Calu3 (cell line): ENCODE measurements around the gene AMIGO2. TPM values are rescaled to one million over a fixed set of nuclear protein-coding genes. Genes with fewer than 3 reads are reported as not detected.
A peak's percentile ranks its signal among the peaks of the same experiment; 100 is the strongest.

Source experiments
- BruUV-seq: library from RNA; stranded (reverse); fragments of 400-500 nt; replicated peaks from 2 replicates; lab custom pipeline; 2021; lab: Mats Ljungman, UMichigan
- CTCF ChIA-PET: fragments of 300-600 bp; sonication (Branson Sonifier 250); formaldehyde crosslinking; loops from one replicate; lab custom pipeline; 2022; ENCODE audit warnings: antibody characterized with exemption; lab: Charles Lee
- DNase-seq: peaks from one replicate; pipeline ENCODE4 v3.0.0; 2022
- H3K27ac Mint-ChIP-seq: one replicate; pipeline ENCODE4 v1.8.0; 2022; ENCODE audit warnings: mixed read lengths; ENCODE audit not compliant: unreplicated experiment
- H3K27me3 Mint-ChIP-seq: one replicate; pipeline ENCODE4 v1.8.0; 2022; ENCODE audit warnings: mixed read lengths; ENCODE audit not compliant: unreplicated experiment
- H3K36me3 Mint-ChIP-seq: one replicate; pipeline ENCODE4 v1.8.0; 2022; ENCODE audit warnings: mild to moderate bottlenecking, moderate library complexity, mixed read lengths; ENCODE audit not compliant: insufficient read depth, unreplicated experiment
- H3K4me1 Mint-ChIP-seq: one replicate; pipeline ENCODE4 v1.8.0; 2022; ENCODE audit warnings: mild to moderate bottlenecking, low read depth, mixed read lengths; ENCODE audit not compliant: unreplicated experiment
- H3K4me3 Mint-ChIP-seq: one replicate; pipeline ENCODE4 v1.8.0; 2022; ENCODE audit warnings: mild to moderate bottlenecking, low read depth, moderate library complexity, mixed read lengths; ENCODE audit not compliant: unreplicated experiment
- H3K9me3 Mint-ChIP-seq: one replicate; pipeline ENCODE4 v1.8.0; 2022; ENCODE audit warnings: low read depth, mixed read lengths; ENCODE audit not compliant: unreplicated experiment
- CTCF ChIP-seq: fragments of 200-600 bp; IDR thresholded peaks from one replicate; pipeline ENCODE4 v1.8.0; 2022; ENCODE audit warnings: antibody characterized with exemption; ENCODE audit not compliant: unreplicated experiment
- intact Hi-C: fragments of 100-400 bp; cut with micrococcal nuclease; formaldehyde crosslinking; loops from one replicate; pipeline ENCODE4 v1.10.0; 2022; ENCODE audit not compliant: unreplicated experiment
- total RNA-seq: library from RNA; stranded (reverse); gene quantifications from 2 replicates; pipeline ENCODE4 v1.2.3, GENCODE V29; 2022

The AMIGO2 gene
- total RNA-seq, 1 experiment from 2014 or later: 66.2 TPM

GRCh38 chr12:47084172-47084571, 4.4 kb upstream of the AMIGO2 start:
- Mint-ChIP-seq H3K27ac (peak overlapping the region; percentile 90), H3K36me3 (peaks cover 36% of the 10 kb centered on the region), H3K27me3 (no peaks in the 10 kb centered on the region), H3K9me3 (no peaks in the 10 kb centered on the region), H3K4me3 (peak overlapping the region; percentile 49), H3K4me1 (peaks cover 46% of the 10 kb centered on the region)
- TF ChIP-seq CTCF: no peak
- no peak for DNase-seq
- BruUV-seq: no TSS peak
- CTCF ChIA-PET: interaction anchor here (2.9 kb wide), 1 partner anchor 12 kb away, joined by 8 read pairs; no protein-coding TSS in a partner anchor
- intact Hi-C loops: loop anchor here (5.0 kb wide), 1 partner anchor 223 kb away; no protein-coding TSS in a partner anchor

GRCh38 chr12:47082796-47083621, 3.2 kb upstream of the AMIGO2 start:
- CTCF ChIA-PET: interaction anchor here (0.8 to 1.1 kb wide), 2 partner anchors 50 to 107 kb away, joined by 3 read pairs; no protein-coding TSS in a partner anchor
- no TSS peak for BruUV-seq
- intact Hi-C loops: loop anchor here (2.0 to 5.0 kb wide), 2 partner anchors 188 to 224 kb away; no protein-coding TSS in a partner anchor
- no peaks in the 10 kb centered on the region for H3K27me3 Mint-ChIP-seq
- DNase-seq: peak; percentile 30
- H3K27ac Mint-ChIP-seq: peak overlapping the region; percentile 67
- peaks cover 47% of the 10 kb centered on the region for H3K36me3 Mint-ChIP-seq
- no peak for TF ChIP-seq CTCF
- H3K9me3 Mint-ChIP-seq: no peaks in the 10 kb centered on the region
- peaks cover 46% of the 10 kb centered on the region for H3K4me1 Mint-ChIP-seq
- H3K4me3 Mint-ChIP-seq: peak overlapping the region; percentile 42

GRCh38 chr12:47082283-47082682, 2.5 kb upstream of the AMIGO2 start:
- no TSS peak for BruUV-seq
- Mint-ChIP-seq H3K4me1 (peaks cover 46% of the 10 kb centered on the region), H3K27ac (peak overlapping the region; percentile 67), H3K4me3 (peak overlapping the region; percentile 36), H3K36me3 (peaks cover 55% of the 10 kb centered on the region), H3K27me3 (no peaks in the 10 kb centered on the region), H3K9me3 (no peaks in the 10 kb centered on the region)
- TF ChIP-seq CTCF: no peak
- intact Hi-C loops: loop anchor here (2.0 to 5.0 kb wide), 2 partner anchors 189 to 225 kb away; no protein-coding TSS in a partner anchor
- CTCF ChIA-PET: interaction anchor here (1.0 kb wide), 1 partner anchor 11 kb away, joined by 3 read pairs; no protein-coding TSS in a partner anchor
- DNase-seq: no peak

- Mint-ChIP-seq H3K36me3 (peaks cover 65% of the 10 kb centered on the region), H3K9me3 (no peaks in the 10 kb centered on the region), H3K27me3 (no peaks in the 10 kb centered on the region), H3K27ac (peak overlapping the region; percentile 67), H3K4me3 (peak overlapping the region; percentile 95), H3K4me1 (peaks cover 48% of the 10 kb centered on the region)
- peak; percentile 64 for DNase-seq
- BruUV-seq: TSS peak; percentile 50
- CTCF ChIA-PET: interaction anchor here (0.8 to 2.0 kb wide), 4 partner anchors 10 to 196 kb away, joined by 3 to 9 read pairs (median 6); no protein-coding TSS in a partner anchor
- no peak for TF ChIP-seq CTCF
- intact Hi-C loops: loop anchor here (2.0 to 5.0 kb wide), 4 partner anchors 110 to 316 kb away; no protein-coding TSS in a partner anchor
These were observed 1.2 kb upstream of the AMIGO2 start for GRCh38 chr12:47080725-47081502.
